Globus pallidus (tissue), 1 donor: Measurements from ENCODE around the gene TMCC1.
"Not testable (repeated sequence)": the region's sequence is repeated elsewhere in the genome, so short reads cannot be mapped to it uniquely, and the experiment has no call there.

Source experiments
- DNase-seq: peaks from one replicate; pipeline ENCODE4 v3.0.0-alpha.2; 2015; ENCODE audit warnings: low spot score

TMCC1 gene

GRCh38 chr3:129644836-129645235, 248.7 kb downstream of the TMCC1 start:
- no peak for DNase-seq

GRCh38 chr3:129641567-129642260, 251.8 kb downstream of the TMCC1 start:
- not testable (repeated sequence) for DNase-seq

- not testable (repeated sequence) for DNase-seq
Measured at GRCh38 chr3:129640985-129641384, 252.5 kb downstream of the TMCC1 start.

- DNase-seq: no peak
Measured at GRCh38 chr3:129638481-129638880, 255.0 kb downstream of the TMCC1 start.

- DNase-seq: no peak
Measured at GRCh38 chr3:129636082-129636481, 257.4 kb downstream of the TMCC1 start.

GRCh38 chr3:129635656-129636055, 257.9 kb downstream of the TMCC1 start:
- no peak for DNase-seq

- DNase-seq: no peak
Measured at GRCh38 chr3:129633751-129634481, 259.6 kb downstream of the TMCC1 start.

GRCh38 chr3:129632977-129633376, 260.5 kb downstream of the TMCC1 start:
- no peak for DNase-seq

- no peak for DNase-seq
Measured at GRCh38 chr3:129632556-129632955, 261.0 kb downstream of the TMCC1 start.

- DNase-seq: no peak
Measured at GRCh38 chr3:129632056-129632455, 261.5 kb downstream of the TMCC1 start.

- DNase-seq: no peak
Measured at GRCh38 chr3:129629011-129629410, 264.5 kb downstream of the TMCC1 start.

GRCh38 chr3:129628169-129628522, 265.4 kb downstream of the TMCC1 start:
- no peak for DNase-seq

GRCh38 chr3:129627350-129628168, 266.0 kb downstream of the TMCC1 start:
- DNase-seq: peak; percentile 86

GRCh38 chr3:129626744-129627349, 266.7 kb downstream of the TMCC1 start:
- DNase-seq: peak; percentile 84

- DNase-seq: no peak
Measured at GRCh38 chr3:129625072-129625874, 268.2 kb downstream of the TMCC1 start.

GRCh38 chr3:129624347-129625071, 269.0 kb downstream of the TMCC1 start:
- DNase-seq: no peak

- DNase-seq: no peak
Measured at GRCh38 chr3:129623447-129624118, 269.9 kb downstream of the TMCC1 start.

- no peak for DNase-seq
Measured at GRCh38 chr3:129622933-129623332, 270.6 kb downstream of the TMCC1 start.

- no peak for DNase-seq
Measured at GRCh38 chr3:129622226-129622874, 271.2 kb downstream of the TMCC1 start.
